ENCODE data around the gene MYEOV. TPM values are rescaled to one million over a fixed set of nuclear protein-coding genes. Genes with fewer than 3 reads are reported as not detected.

Gene MYEOV
- total RNA-seq, 3 donors from 2014 or later (not counting 1 experiment from before 2014, with no cell fraction given): 1.1 to 1.2 TPM; not detected in 1

GRCh38 chr11:69302447-69303020, 8.6 kb downstream of the MYEOV start:
- peaks cover 18 to 49% of the 10 kb centered on the region in 2 donors for H3K4me1 Mint-ChIP-seq
- H3K36me3 ChIP-seq (ENCODE audit: control insufficient read depth, insufficient read depth, low read length): no peaks in the 10 kb centered on the region
- no peak overlapping the region for H3K27ac Mint-ChIP-seq
- no peak overlapping the region for H3K27ac ChIP-seq (ENCODE audit: low read length)
- H3K9me3 ChIP-seq (ENCODE audit: control insufficient read depth, insufficient read depth, low read length): no peaks in the 10 kb centered on the region
- no peak overlapping the region for H3K4me3 ChIP-seq (ENCODE audit: low read length)
- H3K9me3 Mint-ChIP-seq: no peaks in the 10 kb centered on the region
- intact Hi-C loops (cut with micrococcal nuclease): no loop called here
- DNase-seq (no peak), ATAC-seq (no peak)
- WGBS (ENCODE audit: insufficient coverage): 90% methylated on average over 8 of the region's 8 CpGs
- H3K27me3 Mint-ChIP-seq (ENCODE audit: low read depth in 2 of 2): no peaks in the 10 kb centered on the region
- H3K4me1 ChIP-seq (ENCODE audit: control insufficient read depth, insufficient read depth, low read length): peaks cover 29% of the 10 kb centered on the region
- H3K27me3 ChIP-seq (ENCODE audit: control insufficient read depth, insufficient read depth, low read length): no peaks in the 10 kb centered on the region
- no peak overlapping the region for H3K4me3 Mint-ChIP-seq
- no peak for TF ChIP-seq CTCF (IDR thresholded peaks at IDR 0.05)
- H3K36me3 Mint-ChIP-seq: no peaks in the 10 kb centered on the region

GRCh38 chr11:69303427-69303826, 9.5 kb downstream of the MYEOV start:
- Histone ChIP-seq H3K9me3 (ENCODE audit: control insufficient read depth, insufficient read depth, low read length) (no peaks in the 10 kb centered on the region), H3K36me3 (ENCODE audit: control insufficient read depth, insufficient read depth, low read length) (no peaks in the 10 kb centered on the region), H3K4me3 (ENCODE audit: low read length) (no peak overlapping the region), H3K27me3 (ENCODE audit: control insufficient read depth, insufficient read depth, low read length) (no peaks in the 10 kb centered on the region), H3K4me1 (ENCODE audit: control insufficient read depth, insufficient read depth, low read length) (peaks cover 20% of the 10 kb centered on the region), H3K27ac (ENCODE audit: low read length) (no peak overlapping the region)
- Mint-ChIP-seq H3K4me1 (peaks cover 18 to 49% of the 10 kb centered on the region in 2 donors), H3K4me3 (no peak overlapping the region), H3K36me3 (no peaks in the 10 kb centered on the region), H3K27me3 (ENCODE audit: low read depth in 2 of 2) (peaks cover 0 to 7% of the 10 kb centered on the region in 2 donors), H3K9me3 (no peaks in the 10 kb centered on the region), H3K27ac (no peak overlapping the region)
- intact Hi-C loops (cut with micrococcal nuclease): no loop called here
- ATAC-seq: no peak
- TF ChIP-seq CTCF (IDR thresholded peaks at IDR 0.05): no peak
- 94% methylated on average over 18 of the region's 18 CpGs for WGBS (ENCODE audit: insufficient coverage)
- no peak for DNase-seq

- Histone ChIP-seq H3K4me1 (ENCODE audit: control insufficient read depth, insufficient read depth, low read length) (peaks cover 12% of the 10 kb centered on the region), H3K36me3 (ENCODE audit: control insufficient read depth, insufficient read depth, low read length) (no peaks in the 10 kb centered on the region), H3K27ac (ENCODE audit: low read length) (no peak overlapping the region), H3K4me3 (ENCODE audit: low read length) (no peak overlapping the region), H3K27me3 (ENCODE audit: control insufficient read depth, insufficient read depth, low read length) (no peaks in the 10 kb centered on the region), H3K9me3 (ENCODE audit: control insufficient read depth, insufficient read depth, low read length) (no peaks in the 10 kb centered on the region)
- intact Hi-C loops (cut with micrococcal nuclease): no loop called here
- Mint-ChIP-seq H3K36me3 (no peaks in the 10 kb centered on the region), H3K4me3 (no peak overlapping the region), H3K27ac (no peak overlapping the region), H3K27me3 (ENCODE audit: low read depth in 2 of 2) (peaks cover 0 to 9% of the 10 kb centered on the region in 2 donors), H3K4me1 (peaks cover 15 to 42% of the 10 kb centered on the region in 2 donors), H3K9me3 (no peaks in the 10 kb centered on the region)
- ATAC-seq: no peak
- no peak for TF ChIP-seq CTCF (IDR thresholded peaks at IDR 0.05)
- WGBS (ENCODE audit: insufficient coverage): 92% methylated on average over 1 of the region's 1 CpG
- DNase-seq: no peak
These were observed 10.3 kb downstream of the MYEOV start for GRCh38 chr11:69304258-69304657.

GRCh38 chr11:69304686-69305085, 10.7 kb downstream of the MYEOV start:
- WGBS (ENCODE audit: insufficient coverage): 94% methylated on average over 5 of the region's 6 CpGs
- ATAC-seq: no peak
- H3K4me1 Mint-ChIP-seq: peaks cover 14 to 38% of the 10 kb centered on the region in 2 donors
- Histone ChIP-seq H3K9me3 (ENCODE audit: control insufficient read depth, insufficient read depth, low read length) (no peaks in the 10 kb centered on the region), H3K27ac (ENCODE audit: low read length) (no peak overlapping the region), H3K36me3 (ENCODE audit: control insufficient read depth, insufficient read depth, low read length) (no peaks in the 10 kb centered on the region), H3K4me3 (ENCODE audit: low read length) (no peak overlapping the region), H3K27me3 (ENCODE audit: control insufficient read depth, insufficient read depth, low read length) (no peaks in the 10 kb centered on the region), H3K4me1 (ENCODE audit: control insufficient read depth, insufficient read depth, low read length) (peaks cover 7% of the 10 kb centered on the region)
- peaks cover 0 to 9% of the 10 kb centered on the region in 2 donors for H3K27me3 Mint-ChIP-seq (ENCODE audit: low read depth in 2 of 2)
- no peaks in the 10 kb centered on the region for H3K9me3 Mint-ChIP-seq
- H3K27ac Mint-ChIP-seq: no peak overlapping the region
- DNase-seq: no peak
- intact Hi-C loops (cut with micrococcal nuclease): no loop called here
- no peak overlapping the region for H3K4me3 Mint-ChIP-seq
- H3K36me3 Mint-ChIP-seq: no peaks in the 10 kb centered on the region
- no peak for TF ChIP-seq CTCF (IDR thresholded peaks at IDR 0.05)

Data from natural killer cell (primary cell).